ELR (cell line): ENCODE measurements around the gene NOA1.
A peak's percentile ranks its signal among the peaks of the same experiment; 100 is the strongest.
"Not testable (repeated sequence)": the region's sequence is repeated elsewhere in the genome, so short reads cannot be mapped to it uniquely, and the experiment has no call there.

Experiments
- DNase-seq: peaks from one replicate; pipeline ENCODE4 v3.0.0-alpha.2; 2015; ENCODE audit warnings: low read depth

NOA1 gene

DNA sequence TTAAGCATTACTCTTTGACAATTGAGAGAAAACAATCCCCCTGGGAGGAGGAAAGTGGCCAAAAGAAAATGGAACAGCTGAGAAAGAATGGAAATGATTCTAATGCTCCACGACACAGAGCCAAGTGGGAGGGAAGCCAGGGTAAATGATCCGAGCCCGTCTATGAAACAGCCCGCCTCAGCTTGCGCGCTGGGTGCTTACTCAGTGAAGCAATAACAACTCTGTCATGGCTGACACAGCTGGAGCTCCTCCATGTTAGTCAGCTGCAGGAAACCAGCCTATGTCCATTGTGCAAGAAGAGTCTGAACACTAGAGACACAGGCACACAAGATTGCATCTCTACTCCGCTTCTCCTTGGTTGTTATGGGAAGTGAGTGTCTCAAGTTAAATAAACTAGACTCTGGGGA, 19.3 kb downstream of the NOA1 start:
- peak; percentile 93 for DNase-seq

DNA sequence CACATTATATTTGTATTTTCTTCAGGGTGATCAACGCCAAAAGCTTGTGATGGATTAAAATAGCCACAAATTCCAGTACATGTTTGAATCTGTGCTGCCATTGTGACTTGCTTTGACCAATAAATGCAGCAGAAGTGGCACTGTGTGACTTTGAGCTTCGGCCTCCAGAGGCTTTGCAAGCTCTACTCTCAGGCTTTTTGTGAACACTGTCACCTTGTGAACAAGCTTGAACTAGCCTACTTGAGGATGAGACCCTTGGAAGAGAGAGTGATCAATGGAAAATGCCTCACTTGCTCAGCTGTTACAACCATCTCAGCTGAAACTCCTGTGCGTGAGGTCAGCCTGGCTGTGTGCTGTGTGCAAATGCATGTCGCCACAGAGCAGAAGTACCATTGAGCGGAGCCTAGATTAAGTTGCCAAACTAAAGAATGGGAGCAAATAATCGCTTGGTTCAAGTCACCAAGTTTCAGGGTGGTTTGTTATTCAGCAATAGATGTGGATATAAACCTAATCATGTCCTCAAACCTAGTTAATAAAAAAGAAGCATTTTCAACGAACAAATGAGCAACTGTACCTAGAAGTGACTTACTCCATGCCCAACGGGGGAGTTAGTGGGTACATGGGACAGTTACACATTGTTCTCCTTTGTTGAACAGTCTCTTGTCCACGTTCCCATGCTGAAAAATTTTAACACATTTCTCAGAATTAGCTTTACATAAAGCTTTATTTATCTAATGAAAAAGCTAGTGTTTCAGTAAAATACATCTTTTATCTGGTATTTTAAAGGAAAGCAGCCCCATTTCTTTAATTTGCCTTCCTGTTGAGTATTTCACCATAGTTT, 23.5 kb downstream of the NOA1 start:
- no peak for DNase-seq

- no peak for DNase-seq
Measured at GRCh38 chr4:56941403-56941802, 36.0 kb downstream of the NOA1 start.

DNA sequence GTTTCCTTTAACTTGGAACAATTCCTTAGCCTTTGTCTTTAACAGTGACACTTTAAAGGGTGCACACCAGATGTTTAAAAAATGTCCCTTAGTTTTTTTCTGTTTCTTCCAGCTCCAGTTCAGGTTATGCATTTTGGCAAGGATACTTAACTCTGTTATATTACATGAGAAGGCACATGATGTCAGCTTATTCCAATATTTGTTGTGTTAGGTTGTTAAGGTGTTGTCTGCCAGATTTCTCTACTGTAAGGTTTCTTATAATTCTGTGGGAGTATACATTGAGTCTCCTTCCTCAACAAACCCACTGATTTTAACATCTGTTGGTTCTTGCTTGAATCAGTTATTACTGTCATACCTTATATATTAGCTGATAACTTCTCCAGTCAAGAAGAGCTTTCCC, 36.4 kb downstream of the NOA1 start:
- DNase-seq: no peak

DNA sequence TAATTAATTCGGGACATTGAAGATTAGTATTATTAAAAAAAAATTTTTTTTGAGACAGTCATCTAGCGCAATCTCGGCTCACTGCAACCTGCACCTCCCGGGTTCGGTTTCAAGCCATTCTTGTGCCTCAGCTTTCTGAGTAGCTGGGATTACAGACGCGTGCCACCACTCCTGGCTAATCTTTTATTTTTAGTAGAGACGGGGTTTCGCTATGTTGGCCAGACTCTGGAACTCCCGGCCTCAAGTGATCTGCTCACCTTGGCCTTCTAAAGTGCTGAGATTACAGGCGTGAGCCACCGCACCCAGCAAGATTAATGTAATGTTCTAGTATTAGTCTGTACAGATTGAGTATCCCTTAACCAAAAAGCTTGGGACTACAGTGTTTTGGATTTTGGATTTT, 37.0 kb downstream of the NOA1 start:
- no peak for DNase-seq

- not testable (repeated sequence) for DNase-seq
Measured at GRCh38 chr4:56939826-56940225, 37.6 kb downstream of the NOA1 start.

DNA sequence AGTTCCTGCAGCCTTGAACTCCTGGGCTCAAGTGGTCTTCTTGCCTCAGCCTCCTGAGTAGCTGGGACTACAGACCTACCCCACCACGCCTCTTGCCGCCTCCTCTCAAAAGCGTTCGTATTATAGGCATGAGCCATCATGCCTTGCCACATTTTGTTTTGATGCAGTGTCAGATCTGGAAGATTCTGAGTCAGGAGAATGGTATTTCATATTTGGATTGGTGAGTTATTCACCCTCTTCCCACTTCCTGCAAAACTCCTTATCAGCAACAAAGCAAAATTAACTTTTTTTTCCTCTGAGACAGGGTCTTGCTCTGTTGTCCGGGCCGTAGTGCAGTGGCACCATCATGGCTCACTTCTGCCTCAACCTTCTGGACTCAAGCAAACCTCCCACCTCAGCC, 40.1 kb downstream of the NOA1 start:
- peak; percentile 95 for DNase-seq

DNA sequence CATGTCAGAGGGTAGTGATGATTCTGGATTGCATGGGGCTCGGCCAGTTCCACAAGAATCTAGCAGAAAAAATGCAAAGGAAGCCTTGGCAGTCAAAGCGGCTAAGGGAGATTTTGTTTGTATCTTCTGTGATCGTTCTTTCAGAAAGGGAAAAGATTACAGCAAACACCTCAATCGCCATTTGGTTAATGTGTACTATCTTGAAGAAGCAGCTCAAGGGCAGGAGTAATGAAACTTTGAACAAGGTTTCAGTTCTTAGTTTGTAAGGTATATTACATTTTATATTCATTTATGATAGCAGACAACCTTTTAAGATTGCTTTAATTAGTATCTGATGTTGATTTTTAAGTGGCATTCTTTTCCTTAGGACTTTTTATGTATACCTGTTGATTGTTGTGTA, 45.5 kb downstream of the NOA1 start:
- no peak for DNase-seq

- no peak for DNase-seq
Measured at GRCh38 chr4:56930638-56931037, 46.8 kb downstream of the NOA1 start.

- DNase-seq: no peak
Measured at GRCh38 chr4:56927196-56927595, 50.2 kb downstream of the NOA1 start.

DNA sequence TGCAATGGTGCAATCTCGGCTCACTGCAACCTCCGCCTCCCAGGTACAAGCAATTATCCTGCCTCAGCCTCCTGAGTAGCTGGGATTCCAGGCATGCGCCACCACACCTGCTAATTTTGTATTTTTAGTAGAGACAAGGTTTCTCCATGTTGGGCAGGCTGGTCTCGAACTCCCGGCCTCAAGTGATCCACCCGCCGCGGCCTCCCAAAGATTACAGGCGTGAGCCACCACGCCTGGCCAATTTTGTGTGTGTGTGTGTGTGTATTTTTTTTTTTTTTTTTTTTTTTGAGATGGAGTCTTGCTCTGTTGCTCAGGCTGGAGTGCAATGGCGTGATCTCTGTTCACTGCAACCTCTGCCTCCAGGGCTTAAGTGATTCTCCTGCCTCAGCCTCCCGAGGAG, 62.4 kb downstream of the NOA1 start:
- DNase-seq: not testable (repeated sequence)

DNA sequence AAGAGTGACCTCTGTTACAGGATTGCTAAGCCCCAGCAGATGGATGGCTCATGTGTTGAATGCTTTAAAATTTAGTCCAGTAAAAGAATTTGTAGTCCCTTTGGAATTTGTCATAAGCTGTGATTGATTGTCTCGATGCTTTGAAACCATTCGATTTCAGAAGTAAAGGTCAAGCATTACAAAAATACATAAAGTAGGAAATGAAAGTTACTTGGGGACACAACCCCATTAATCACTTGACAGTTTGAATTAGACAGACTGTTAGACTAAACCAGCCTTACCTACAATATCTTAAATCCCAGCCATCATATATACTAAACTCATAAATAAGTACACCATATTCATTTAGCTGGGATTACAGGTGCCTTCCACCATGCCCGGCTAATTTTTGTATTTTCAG, 63.1 kb downstream of the NOA1 start:
- no peak for DNase-seq
